Inflammatory macrophage (primary cell): ENCODE results near the gene COQ4.

Source experiments
- DNase-seq, 2 donors: peaks; one replicate each; pipeline ENCODE4 v3.0.0-alpha.2; 2020 to 2022

COQ4 gene

GRCh38 chr9:128340691-128341434 lies 18.2 kb downstream of the COQ4 start:
- DNase-seq: peak in 1 of 2 donors; percentile 11

- peak; percentile 39 to 61 for DNase-seq
Measured at GRCh38 chr9:128341435-128341849, 18.8 kb downstream of the COQ4 start.

GRCh38 chr9:128342971-128343680 lies 20.5 kb downstream of the COQ4 start:
- no peak for DNase-seq

GRCh38 chr9:128343855-128344254 lies 21.2 kb downstream of the COQ4 start:
- DNase-seq: no peak

- no peak for DNase-seq
Measured at GRCh38 chr9:128344931-128345605, 22.4 kb downstream of the COQ4 start.

GRCh38 chr9:128349125-128349524 lies 26.5 kb downstream of the COQ4 start:
- DNase-seq: no peak

- DNase-seq: no peak
Measured at GRCh38 chr9:128349772-128350171, 27.1 kb downstream of the COQ4 start.

- no peak for DNase-seq
Measured at GRCh38 chr9:128355451-128355850, 32.8 kb downstream of the COQ4 start.

- no peak for DNase-seq
Measured at GRCh38 chr9:128358090-128358489, 35.5 kb downstream of the COQ4 start.

- DNase-seq: no peak
Measured at GRCh38 chr9:128358861-128359260, 36.2 kb downstream of the COQ4 start.

GRCh38 chr9:128360826-128361225 lies 38.2 kb downstream of the COQ4 start:
- no peak for DNase-seq

GRCh38 chr9:128361296-128361985 lies 38.8 kb downstream of the COQ4 start:
- DNase-seq: no peak

- DNase-seq: peak; percentile 73 to 74
Measured at GRCh38 chr9:128361986-128362646, 39.5 kb downstream of the COQ4 start.

- no peak for DNase-seq
Measured at GRCh38 chr9:128362774-128363173, 40.1 kb downstream of the COQ4 start.

GRCh38 chr9:128365525-128365924 lies 42.9 kb downstream of the COQ4 start:
- DNase-seq: no peak

GRCh38 chr9:128369024-128369706 lies 46.5 kb downstream of the COQ4 start:
- no peak for DNase-seq

GRCh38 chr9:128370367-128370751 lies 47.7 kb downstream of the COQ4 start:
- no peak for DNase-seq

- peak; percentile 97 to 98 for DNase-seq
Measured at GRCh38 chr9:128370752-128371629, 48.4 kb downstream of the COQ4 start, which contains the start of gene URM1. Gene URM1 (plus strand): TSS chr9:128371374. CDS start chr9:128371381, 7 bp downstream.

- DNase-seq: peak; percentile 36 to 38
Measured at GRCh38 chr9:128371630-128372117, 49.0 kb downstream of the COQ4 start.

- DNase-seq: no peak
Measured at GRCh38 chr9:128372188-128372641, 49.6 kb downstream of the COQ4 start.
